ENCODE measurements around the gene FNDC3A.
A peak's percentile ranks its signal among the peaks of the same experiment; 100 is the strongest.

The FNDC3A gene

GRCh38 chr13:48975856-48976575 is at the start of gene FNDC3A:
Gene FNDC3A, plus strand, starts transcription at chr13:48975912. Its CDS starts 30,279 bp downstream, at chr13:49006191.
- DNase-seq (ENCODE audit: low spot score) = peak; percentile 90

- no peak for DNase-seq (ENCODE audit: low spot score)
Observed at GRCh38 chr13:48928757-48929430, 46.8 kb upstream of the FNDC3A start.

GRCh38 chr13:48930918-48931317 is 44.8 kb upstream of the FNDC3A start:
- no peak for DNase-seq (ENCODE audit: low spot score)

- DNase-seq (ENCODE audit: low spot score) = no peak
Observed at GRCh38 chr13:48938308-48938943, 37.3 kb upstream of the FNDC3A start.

- no peak for DNase-seq (ENCODE audit: low spot score)
Observed at GRCh38 chr13:48939728-48940127, 36.0 kb upstream of the FNDC3A start.

- no peak for DNase-seq (ENCODE audit: low spot score)
Observed at GRCh38 chr13:48942131-48942530, 33.6 kb upstream of the FNDC3A start.

- no peak for DNase-seq (ENCODE audit: low spot score)
Observed at GRCh38 chr13:48944221-48944620, 31.5 kb upstream of the FNDC3A start.

- DNase-seq (ENCODE audit: low spot score) = no peak
Observed at GRCh38 chr13:48945626-48946025, 30.1 kb upstream of the FNDC3A start.

- no peak for DNase-seq (ENCODE audit: low spot score)
Observed at GRCh38 chr13:48946163-48946562, 29.5 kb upstream of the FNDC3A start.

GRCh38 chr13:48949566-48950500 is 25.9 kb upstream of the FNDC3A start:
- no peak for DNase-seq (ENCODE audit: low spot score)

- DNase-seq (ENCODE audit: low spot score) = no peak
Observed at GRCh38 chr13:48950501-48950875, 25.2 kb upstream of the FNDC3A start.

- DNase-seq (ENCODE audit: low spot score) = no peak
Observed at GRCh38 chr13:48954081-48954480, 21.6 kb upstream of the FNDC3A start.

GRCh38 chr13:48955536-48955935 is 20.2 kb upstream of the FNDC3A start:
- DNase-seq (ENCODE audit: low spot score) = no peak

GRCh38 chr13:48961379-48961778 is 14.3 kb upstream of the FNDC3A start:
- DNase-seq (ENCODE audit: low spot score) = no peak

- DNase-seq (ENCODE audit: low spot score) = no peak
Observed at GRCh38 chr13:48962281-48962680, 13.4 kb upstream of the FNDC3A start.

- DNase-seq (ENCODE audit: low spot score) = no peak
Observed at GRCh38 chr13:48965736-48966135, 10.0 kb upstream of the FNDC3A start.

GRCh38 chr13:48969685-48970084 is 6.0 kb upstream of the FNDC3A start:
- no peak for DNase-seq (ENCODE audit: low spot score)

GRCh38 chr13:48973845-48974431 is 1.8 kb upstream of the FNDC3A start:
- DNase-seq (ENCODE audit: low spot score) = no peak

- DNase-seq (ENCODE audit: low spot score) = peak; percentile 68
Observed at GRCh38 chr13:48975101-48975855, 434 bp upstream of the FNDC3A start.

GRCh38 chr13:48976576-48977285 is 1.0 kb downstream of the FNDC3A start:
- DNase-seq (ENCODE audit: low spot score) = no peak

All from left forelimb (tissue), 1 donor.